ENCODE data around the gene PIK3C2G.
"Not testable (repeated sequence)": the region's sequence is repeated elsewhere in the genome, so short reads cannot be mapped to it uniquely, and the experiment has no call there.

Gene PIK3C2G

GRCh38 chr12:18261273-18261672 is at the start of gene PIK3C2G:
PIK3C2G (plus strand) TSS chr12:18261518; CDS start chr12:18282082, 20,564 bp downstream.
- DNase-seq = peak; percentile 11

GRCh38 chr12:18217966-18218365 is 43.4 kb upstream of the PIK3C2G start:
- no peak for DNase-seq

GRCh38 chr12:18221726-18222125 is 39.6 kb upstream of the PIK3C2G start:
- no peak for DNase-seq

- DNase-seq = no peak
These were observed 38.6 kb upstream of the PIK3C2G start for GRCh38 chr12:18222699-18223098.

GRCh38 chr12:18224745-18225144 is 36.6 kb upstream of the PIK3C2G start:
- peak; percentile 6 for DNase-seq

GRCh38 chr12:18239526-18239925 is 21.8 kb upstream of the PIK3C2G start:
- DNase-seq = no peak

GRCh38 chr12:18242380-18243089 is 18.8 kb upstream of the PIK3C2G start:
- no peak for DNase-seq

GRCh38 chr12:18243238-18243637 is 18.1 kb upstream of the PIK3C2G start:
- no peak for DNase-seq

GRCh38 chr12:18246066-18246465 is 15.3 kb upstream of the PIK3C2G start:
- no peak for DNase-seq

GRCh38 chr12:18250313-18250916 is 10.9 kb upstream of the PIK3C2G start:
- DNase-seq = peak; percentile 59

- no peak for DNase-seq
These were observed 7.2 kb upstream of the PIK3C2G start for GRCh38 chr12:18254081-18254480.

GRCh38 chr12:18255004-18255403 is 6.3 kb upstream of the PIK3C2G start:
- not testable (repeated sequence) for DNase-seq

- no peak for DNase-seq
These were observed 4.1 kb upstream of the PIK3C2G start for GRCh38 chr12:18257251-18257650.

- DNase-seq = no peak
These were observed 2.4 kb upstream of the PIK3C2G start for GRCh38 chr12:18258929-18259328.

- DNase-seq = no peak
These were observed 1.2 kb upstream of the PIK3C2G start for GRCh38 chr12:18259906-18260682.

GRCh38 chr12:18261906-18262305 is 588 bp downstream of the PIK3C2G start:
- DNase-seq = no peak

GRCh38 chr12:18262514-18262913 is 1.2 kb downstream of the PIK3C2G start:
- no peak for DNase-seq

GRCh38 chr12:18264581-18265075 is 3.3 kb downstream of the PIK3C2G start:
- DNase-seq = no peak

- DNase-seq = no peak
These were observed 6.2 kb downstream of the PIK3C2G start for GRCh38 chr12:18267427-18268099.

- no peak for DNase-seq
These were observed 9.7 kb downstream of the PIK3C2G start for GRCh38 chr12:18270958-18271460.

GRCh38 chr12:18275981-18276380 is 14.7 kb downstream of the PIK3C2G start:
- no peak for DNase-seq

- DNase-seq = no peak
These were observed 15.9 kb downstream of the PIK3C2G start for GRCh38 chr12:18277196-18277595.

- no peak for DNase-seq
These were observed 19.4 kb downstream of the PIK3C2G start for GRCh38 chr12:18280728-18281127.
